Stimulated activated CD8-positive, alpha-beta memory T cell treated with anti-CD3 and anti-CD28 coated beads, Interleukin-7, amount 100 ng/mL, for 48 hours (primary cell): Measurements from ENCODE around the gene RANBP9.

Experiments used
- DNase-seq, 2 donors: peaks; one replicate each; pipeline ENCODE4 v3.0.0-alpha.2; 2020; ENCODE audit warnings: low read depth in 1 of 2; ENCODE audit errors: extremely low read depth in 1 of 2

Gene RANBP9

DNA sequence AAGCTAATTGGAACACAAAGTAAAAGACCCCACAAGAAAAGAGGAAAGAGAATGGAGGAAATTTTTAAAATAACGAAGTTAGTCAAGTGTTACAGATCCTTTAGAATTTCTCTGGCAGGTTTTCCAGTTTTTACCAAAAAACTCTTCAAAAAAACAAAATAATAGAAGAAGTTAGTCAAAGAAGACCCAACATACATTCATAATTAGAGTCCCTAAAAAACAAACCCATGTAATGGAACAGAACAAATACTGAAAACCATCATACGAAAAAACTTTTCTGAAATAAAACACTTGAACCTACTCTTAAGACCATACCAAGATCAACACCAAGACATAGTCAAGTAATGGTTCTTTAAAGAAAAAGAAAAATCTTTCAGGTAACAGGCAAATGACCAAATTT, 31.6 kb downstream of the RANBP9 start:
- DNase-seq = no peak

- no peak for DNase-seq
Observed at GRCh38 chr6:13678255-13678983, 33.2 kb downstream of the RANBP9 start.

GRCh38 chr6:13677878-13678254, 33.8 kb downstream of the RANBP9 start:
- DNase-seq = no peak

- no peak for DNase-seq
Observed at GRCh38 chr6:13676551-13677156, 35.0 kb downstream of the RANBP9 start.

DNA sequence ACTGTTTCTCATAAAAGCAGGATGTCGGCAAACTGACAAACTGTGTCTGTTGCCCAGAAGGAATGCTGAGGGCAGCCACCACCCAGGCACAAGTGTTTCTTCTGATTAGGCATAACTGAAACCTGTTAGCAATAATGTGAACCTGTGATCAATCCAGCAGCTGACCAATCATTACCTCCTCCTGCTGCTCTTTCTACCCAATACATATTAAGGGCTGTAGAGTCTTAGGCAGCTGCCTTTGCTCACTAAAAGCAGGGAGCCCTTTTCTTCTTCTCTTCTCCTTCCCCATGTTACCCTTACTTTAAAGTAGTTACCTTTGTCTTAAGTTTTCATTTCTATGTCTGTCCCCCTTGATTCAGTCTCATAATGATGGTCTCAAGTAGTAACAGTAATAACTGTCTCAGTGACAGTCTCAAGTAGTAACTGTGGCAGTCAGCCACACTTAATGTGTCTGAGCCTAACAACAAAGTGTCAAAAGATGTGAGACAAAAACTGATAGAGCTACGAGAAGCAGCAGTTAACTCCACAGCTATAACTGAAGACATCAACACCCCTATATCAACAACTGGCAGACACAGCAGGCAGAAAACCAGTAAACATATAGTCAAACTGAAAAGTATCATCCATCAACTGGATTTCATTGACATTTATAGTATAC, 37.0 kb downstream of the RANBP9 start:
- no peak for DNase-seq

DNA sequence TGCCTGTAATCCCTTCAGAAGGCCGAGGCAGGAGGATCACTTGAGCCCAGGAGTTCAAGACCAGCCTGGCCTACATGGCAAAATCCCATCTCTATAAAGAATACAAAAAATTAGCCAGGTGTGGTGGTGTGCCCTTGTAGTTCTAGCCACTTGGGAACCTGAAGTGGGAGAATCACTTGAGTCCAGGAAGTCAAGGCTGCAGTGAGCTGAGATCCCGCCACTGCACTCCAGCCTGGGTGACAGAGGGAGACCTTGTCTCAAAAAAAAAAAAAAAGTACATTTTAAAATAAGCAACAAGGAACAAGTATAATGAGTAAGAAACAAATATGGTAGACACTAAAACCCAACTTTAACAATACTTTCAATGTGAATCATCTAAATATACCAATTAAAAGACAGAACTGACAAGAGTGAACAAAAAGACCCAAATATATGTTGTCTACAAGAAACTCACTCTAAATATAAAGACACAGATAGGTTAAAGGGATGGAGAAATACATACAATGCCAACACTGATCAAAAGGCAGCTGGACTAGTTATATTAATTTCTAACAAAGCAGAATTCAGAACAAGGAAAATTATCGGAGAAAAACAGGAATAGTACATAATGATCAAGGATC, 37.7 kb downstream of the RANBP9 start:
- no peak for DNase-seq

DNA sequence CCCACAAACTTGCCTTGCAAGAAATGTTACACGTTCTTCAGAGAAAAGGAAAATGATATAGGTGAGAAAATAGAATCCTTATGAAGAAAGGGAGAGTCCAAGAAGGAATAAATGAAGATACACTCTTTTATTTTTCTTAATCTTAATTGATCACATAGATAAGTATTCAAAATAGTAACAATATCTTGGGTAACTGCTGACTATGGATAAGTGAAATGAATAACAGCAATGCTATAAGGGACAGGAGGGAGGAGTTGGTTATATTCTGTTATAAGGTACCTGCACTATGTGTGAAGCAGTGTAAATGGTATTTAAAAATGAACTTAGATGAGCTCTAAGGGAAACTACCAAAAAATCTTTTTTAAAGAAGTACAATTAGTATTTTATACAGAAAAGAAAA, 38.3 kb downstream of the RANBP9 start:
- no peak for DNase-seq

DNA sequence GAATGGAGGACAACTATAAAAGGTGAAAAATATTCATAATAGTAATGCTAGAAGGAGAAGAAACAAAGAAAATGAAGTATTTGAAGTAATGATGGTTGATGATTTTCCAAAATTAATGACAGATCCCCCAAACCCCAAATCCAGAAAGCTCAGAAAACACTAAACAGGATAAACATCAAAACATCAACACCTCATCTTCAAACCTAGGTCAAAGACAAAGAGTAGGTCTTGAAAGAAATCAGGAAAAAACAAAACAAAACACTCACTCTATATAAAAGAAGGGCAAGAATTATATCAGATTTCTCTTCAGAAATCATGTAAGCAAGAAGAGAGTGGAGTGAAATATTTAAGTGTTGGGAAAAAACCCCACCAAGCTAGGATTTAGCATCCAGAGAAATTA, 38.7 kb downstream of the RANBP9 start:
- DNase-seq = no peak

- DNase-seq = no peak
Observed at GRCh38 chr6:13671548-13672127, 40.0 kb downstream of the RANBP9 start.

DNA sequence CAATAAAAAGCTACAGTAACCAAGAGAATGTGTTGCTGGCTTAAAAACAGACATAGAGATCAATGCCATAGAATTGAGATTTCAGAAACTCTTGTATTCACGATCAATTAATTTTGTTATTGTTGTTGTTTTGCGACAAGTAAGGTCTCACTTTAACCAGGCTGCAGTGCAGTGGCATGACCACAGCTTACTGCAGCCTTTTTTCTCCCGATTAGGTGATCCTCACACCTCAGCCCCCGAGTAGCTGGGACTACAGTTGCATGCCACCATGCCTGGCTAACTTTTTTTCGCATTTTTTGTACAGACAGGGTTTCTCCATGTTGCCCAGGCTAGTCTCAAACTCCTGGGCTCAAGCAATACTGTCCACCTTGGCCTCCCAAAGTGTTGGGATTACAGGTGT, 42.2 kb downstream of the RANBP9 start:
- no peak for DNase-seq

DNA sequence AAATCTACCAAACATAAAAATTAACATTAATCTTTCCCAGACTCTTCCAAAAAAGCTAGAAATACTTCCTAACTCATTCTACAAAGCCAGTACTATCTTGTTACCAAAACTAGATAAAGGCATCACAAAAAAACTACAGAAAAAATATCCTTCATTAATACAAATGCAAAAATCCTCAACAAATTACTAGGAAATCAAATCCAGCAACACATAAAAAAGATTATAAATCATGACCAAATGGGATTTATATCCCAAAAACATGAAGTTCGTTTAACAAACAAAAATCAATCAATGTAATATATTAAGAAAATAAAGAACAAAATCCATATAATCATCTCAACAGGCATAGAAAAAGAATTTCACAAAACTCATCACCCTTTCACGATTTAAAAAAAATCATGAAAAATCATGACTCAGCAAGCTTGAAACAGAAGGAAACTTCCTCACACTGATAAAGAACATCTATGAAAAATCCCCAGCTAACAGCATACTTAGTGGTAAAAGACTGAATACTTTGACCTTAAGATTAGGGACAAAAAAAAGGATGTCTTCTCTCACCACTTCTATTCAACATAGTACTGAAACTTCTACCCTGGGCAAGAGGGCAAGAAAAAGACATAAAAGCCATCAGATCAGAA, 43.2 kb downstream of the RANBP9 start:
- DNase-seq = no peak

- no peak for DNase-seq
Observed at GRCh38 chr6:13667655-13668054, 44.0 kb downstream of the RANBP9 start.

DNA sequence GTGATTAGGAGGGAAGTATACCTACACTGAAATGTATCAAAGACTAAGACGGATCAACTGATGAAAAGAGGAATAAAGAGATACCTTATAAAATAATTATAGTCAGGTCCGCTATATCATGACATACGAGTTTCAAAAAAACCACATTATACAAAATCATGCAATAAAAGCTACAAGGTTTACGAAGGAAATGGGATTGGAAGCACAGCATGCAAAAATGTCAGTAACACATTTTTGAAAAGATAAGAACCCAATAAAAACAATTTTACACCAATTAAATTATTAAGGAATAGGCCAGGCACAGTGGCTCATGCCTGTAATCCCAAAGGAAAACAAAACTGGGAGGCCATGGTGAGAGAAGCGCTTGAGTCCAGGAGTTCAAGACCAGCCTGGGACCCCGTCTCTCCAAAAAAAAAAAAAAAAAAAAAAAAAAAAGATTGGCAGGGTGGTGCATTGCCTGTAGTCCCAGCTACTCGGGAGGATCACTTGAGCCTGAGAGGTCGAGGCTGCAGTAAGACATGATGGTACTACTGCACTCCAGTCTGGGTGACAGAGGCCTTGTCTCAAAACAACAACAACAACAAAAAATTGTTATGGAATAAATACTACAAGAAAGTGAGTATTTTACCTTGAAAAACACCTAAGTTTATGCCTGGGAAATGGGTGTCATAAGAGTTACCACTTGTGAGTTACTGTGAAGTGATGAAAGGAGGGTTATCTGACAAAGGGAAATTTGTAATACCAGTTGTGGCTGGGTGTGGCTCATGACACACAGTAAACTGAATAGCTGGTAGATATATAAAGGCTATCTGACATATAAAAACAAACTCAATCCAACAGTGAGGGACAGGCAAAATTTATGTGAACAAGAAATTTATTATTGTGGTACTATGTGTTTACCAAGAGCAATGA, 45.2 kb downstream of the RANBP9 start:
- DNase-seq = no peak

DNA sequence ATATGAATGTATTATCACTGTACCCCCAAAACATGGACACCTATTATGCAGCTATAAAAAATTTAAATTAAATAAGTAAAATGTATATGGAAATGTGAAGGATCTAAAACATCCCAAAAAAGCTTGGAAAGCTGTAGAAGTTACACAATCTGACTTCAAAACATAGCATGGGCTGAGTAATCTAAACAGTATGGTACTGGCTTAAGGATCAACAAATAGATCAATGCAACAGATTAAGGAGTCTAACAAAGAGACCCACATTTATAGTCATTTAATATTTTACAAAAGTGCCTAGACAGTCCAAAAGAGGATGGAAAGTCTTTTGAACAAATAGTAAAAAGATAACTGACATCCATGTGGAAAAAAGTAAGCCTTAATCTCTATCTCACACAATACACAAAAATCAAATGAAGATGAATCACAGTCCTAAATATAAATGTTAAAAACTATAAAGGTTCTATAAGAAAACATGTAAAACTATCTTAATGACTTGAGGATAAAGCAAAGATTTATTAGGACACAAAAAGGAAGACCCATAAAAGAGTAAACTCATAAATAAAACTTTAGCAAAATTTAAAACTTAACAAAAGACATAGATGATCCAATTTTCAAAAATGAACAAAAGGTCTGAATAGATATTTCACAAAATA, 46.8 kb downstream of the RANBP9 start:
- DNase-seq = no peak

DNA sequence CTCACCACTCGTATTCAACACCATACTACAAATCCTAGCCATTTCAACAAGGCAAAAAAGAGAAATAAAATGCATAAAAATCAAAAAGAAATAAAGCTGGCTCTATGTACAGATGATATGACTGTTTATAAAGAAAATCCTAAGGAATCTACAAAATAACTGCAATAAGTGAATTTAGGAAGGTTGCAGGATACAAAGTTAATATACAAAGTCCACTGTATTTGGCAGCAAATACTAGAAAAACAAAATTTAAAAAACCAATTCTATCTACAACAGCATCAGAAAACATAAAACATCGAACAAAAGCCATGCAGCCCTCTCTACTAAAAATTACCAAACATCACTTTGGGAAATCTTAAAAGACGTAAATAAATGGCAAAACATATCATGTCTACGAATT, 47.6 kb downstream of the RANBP9 start:
- no peak for DNase-seq

DNA sequence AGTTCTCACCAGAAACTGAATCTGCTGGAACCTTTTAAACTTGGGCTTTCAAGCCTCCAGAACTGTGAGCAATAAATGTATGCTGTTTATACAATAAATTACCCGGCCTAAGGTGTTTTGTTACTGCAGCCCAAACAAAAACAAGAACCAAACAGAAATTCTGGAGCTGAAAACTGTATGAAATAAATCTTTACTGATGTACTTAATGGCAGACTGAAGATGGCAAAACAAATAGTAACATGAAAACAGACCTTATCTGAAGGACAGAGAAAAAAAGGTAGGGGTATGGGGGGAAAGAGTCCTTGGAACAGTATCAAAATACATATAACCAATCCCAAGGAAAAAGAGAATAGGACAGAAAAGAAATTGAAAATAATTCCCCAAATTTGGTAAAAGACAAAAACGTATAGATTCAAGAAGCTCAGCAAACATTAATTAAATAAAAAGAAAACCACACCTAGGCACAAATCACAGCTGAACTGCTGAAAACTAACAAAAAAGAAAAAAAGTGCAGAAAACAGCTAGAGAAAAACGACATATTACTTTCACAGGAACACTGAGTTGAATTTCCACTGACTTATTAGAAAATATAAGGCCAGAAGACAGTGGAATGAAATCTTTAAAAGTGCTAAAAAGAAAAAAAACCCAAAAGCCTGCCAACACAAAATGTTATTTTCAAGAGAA, 48.8 kb downstream of the RANBP9 start:
- no peak for DNase-seq

GRCh38 chr6:13661647-13662046, 50.0 kb downstream of the RANBP9 start:
- DNase-seq = no peak

DNA sequence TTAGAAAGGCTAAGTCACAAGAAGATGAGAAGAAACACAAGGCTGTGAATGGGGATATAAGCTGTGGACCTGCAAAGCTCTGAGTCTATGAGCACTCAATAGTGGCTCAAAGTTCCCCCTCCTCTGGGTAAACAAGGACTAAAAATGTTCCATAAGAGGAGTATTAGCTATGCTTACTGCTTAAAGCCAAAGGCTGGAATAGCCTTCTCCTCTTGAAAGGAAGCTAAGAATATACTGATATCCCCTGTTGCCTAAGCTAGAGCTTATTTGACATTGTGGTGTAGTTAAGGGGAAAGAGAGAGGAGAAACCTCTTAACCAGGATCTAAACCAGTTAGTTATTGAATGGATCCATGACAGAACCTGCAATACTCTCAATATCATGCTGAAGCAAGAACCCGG, 50.7 kb downstream of the RANBP9 start:
- DNase-seq = no peak

DNA sequence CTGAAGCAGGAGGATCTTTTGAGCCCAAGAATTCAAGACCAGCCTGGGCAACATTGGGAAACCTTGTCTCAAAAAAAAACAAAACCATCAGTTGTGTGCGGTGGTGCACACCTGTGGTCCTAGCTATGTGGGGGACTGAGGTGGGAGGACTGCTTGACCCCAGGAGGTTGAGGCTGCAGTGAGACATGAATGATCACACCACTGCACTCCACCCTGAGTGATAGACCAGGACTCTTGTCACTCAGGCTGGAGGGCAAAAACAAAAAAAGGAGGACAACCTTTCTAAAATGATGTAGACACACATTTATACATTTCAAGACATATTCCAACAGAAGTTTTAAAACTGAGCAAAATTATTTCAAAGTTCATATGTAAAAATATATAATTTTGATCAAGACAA, 51.4 kb downstream of the RANBP9 start:
- no peak for DNase-seq
